Measurements from ENCODE around the gene YWHAB.

GRCh38 chr20:44839481-44839880 lies 46.0 kb upstream of the YWHAB start:
- TF ChIP-seq EZH2phosphoT487 (IDR thresholded peaks at IDR 0.05; ENCODE audit: borderline replicate concordance), result no peak
- no peak for TF ChIP-seq CTCF (conservative IDR thresholded peaks at IDR 0.05; ENCODE audit: low read length)

All from Loucy (cell line).